Measurements from ENCODE around the gene HINT1. TPM values are rescaled to one million over a fixed set of nuclear protein-coding genes. Genes with fewer than 3 reads are reported as not detected.
A peak's percentile ranks its signal among the peaks of the same experiment; 100 is the strongest.

Gene HINT1
- total RNA-seq, 1 experiment from 2014 or later, result 197 TPM

DNA sequence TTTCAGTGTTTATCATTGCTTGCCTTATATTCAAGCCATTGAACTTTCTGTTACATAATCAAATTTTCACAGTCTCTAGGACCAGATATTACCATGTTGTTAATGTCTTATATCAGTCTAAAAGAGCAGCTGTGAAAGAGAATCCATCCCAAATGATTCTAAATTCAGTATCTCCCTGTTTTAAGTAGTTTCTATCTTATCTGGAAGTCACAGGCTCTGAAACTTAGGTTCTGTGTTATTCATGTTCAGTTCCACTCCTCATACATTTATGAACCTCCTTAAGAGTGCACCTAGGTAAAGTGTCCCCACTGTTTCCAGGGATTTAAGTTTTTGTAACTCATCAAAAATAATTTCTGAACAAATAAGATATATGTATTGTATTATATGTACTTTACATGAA is 15.4 kb upstream of the HINT1 start:
- no peaks in the 10 kb centered on the region for H3K9me3 Mint-ChIP-seq
- no peaks in the 10 kb centered on the region for H3K36me3 Mint-ChIP-seq
- H3K27me3 Mint-ChIP-seq (ENCODE audit: low read depth), result no peaks in the 10 kb centered on the region

DNA sequence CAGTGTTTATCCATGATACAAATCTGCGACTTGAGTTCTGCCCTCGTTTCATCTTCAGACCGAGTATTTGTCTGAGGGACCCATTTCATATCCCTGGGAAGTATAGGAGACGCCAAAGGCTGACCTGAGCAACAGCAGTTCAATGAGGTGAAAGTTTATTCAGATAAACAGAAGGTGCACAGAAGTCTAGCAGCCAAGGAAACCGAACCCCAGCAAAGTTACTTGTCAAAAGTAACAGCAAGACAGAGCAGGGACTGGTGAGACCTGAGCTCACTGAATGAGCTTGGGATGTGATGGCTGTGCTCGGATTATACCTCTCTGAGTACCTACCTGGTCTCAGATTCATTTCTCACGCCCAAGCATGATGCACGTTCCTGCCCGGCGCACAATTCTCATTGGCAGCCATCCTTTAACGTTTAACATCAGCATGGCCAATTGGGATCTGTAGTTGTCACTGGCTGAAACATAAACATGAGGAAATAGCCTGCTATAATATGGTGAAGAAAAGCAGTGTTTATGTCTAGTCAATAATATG is 6.3 kb upstream of the HINT1 start:
- ChIA-PET POLR2A (no interaction called here), CTCF (no interaction called here)
- no peak for ATAC-seq
- no peak for DNase-seq (ENCODE audit: low spot score)
- H3K27ac Mint-ChIP-seq, result peak overlapping the region; percentile 91
- peak overlapping the region; percentile 97 for H3K4me3 Mint-ChIP-seq
- no peaks in the 10 kb centered on the region for H3K36me3 Mint-ChIP-seq
- H3K9me3 Mint-ChIP-seq, result peaks cover 3% of the 10 kb centered on the region; the same call in 1 of the 2 replicates
- no peaks in the 10 kb centered on the region for H3K27me3 Mint-ChIP-seq (ENCODE audit: low read depth)
- peaks cover 9% of the 10 kb centered on the region for H3K4me1 Mint-ChIP-seq
- TF ChIP-seq, protein P1, sequence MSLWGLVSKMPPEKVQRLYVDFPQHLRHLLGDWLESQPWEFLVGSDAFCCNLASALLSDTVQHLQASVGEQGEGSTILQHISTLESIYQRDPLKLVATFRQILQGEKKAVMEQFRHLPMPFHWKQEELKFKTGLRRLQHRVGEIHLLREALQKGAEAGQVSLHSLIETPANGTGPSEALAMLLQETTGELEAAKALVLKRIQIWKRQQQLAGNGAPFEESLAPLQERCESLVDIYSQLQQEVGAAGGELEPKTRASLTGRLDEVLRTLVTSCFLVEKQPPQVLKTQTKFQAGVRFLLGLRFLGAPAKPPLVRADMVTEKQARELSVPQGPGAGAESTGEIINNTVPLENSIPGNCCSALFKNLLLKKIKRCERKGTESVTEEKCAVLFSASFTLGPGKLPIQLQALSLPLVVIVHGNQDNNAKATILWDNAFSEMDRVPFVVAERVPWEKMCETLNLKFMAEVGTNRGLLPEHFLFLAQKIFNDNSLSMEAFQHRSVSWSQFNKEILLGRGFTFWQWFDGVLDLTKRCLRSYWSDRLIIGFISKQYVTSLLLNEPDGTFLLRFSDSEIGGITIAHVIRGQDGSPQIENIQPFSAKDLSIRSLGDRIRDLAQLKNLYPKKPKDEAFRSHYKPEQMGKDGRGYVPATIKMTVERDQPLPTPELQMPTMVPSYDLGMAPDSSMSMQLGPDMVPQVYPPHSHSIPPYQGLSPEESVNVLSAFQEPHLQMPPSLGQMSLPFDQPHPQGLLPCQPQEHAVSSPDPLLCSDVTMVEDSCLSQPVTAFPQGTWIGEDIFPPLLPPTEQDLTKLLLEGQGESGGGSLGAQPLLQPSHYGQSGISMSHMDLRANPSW (CRISPR knock-in tag; conservative IDR thresholded peaks at IDR 0.05; ENCODE audit: low read depth), result no peak
- TF ChIP-seq, protein P2, sequence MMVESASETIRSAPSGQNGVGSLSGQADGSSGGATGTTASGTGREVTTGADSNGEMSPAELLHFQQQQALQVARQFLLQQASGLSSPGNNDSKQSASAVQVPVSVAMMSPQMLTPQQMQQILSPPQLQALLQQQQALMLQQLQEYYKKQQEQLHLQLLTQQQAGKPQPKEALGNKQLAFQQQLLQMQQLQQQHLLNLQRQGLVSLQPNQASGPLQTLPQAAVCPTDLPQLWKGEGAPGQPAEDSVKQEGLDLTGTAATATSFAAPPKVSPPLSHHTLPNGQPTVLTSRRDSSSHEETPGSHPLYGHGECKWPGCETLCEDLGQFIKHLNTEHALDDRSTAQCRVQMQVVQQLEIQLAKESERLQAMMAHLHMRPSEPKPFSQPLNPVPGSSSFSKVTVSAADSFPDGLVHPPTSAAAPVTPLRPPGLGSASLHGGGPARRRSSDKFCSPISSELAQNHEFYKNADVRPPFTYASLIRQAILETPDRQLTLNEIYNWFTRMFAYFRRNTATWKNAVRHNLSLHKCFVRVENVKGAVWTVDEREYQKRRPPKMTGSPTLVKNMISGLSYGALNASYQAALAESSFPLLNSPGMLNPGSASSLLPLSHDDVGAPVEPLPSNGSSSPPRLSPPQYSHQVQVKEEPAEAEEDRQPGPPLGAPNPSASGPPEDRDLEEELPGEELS (CRISPR knock-in tag; IDR thresholded peaks at IDR 0.05), result no peak
- TF ChIP-seq GTF2I (CRISPR knock-in tag; conservative IDR thresholded peaks at IDR 0.05), result no peak
- TF ChIP-seq, protein P3, sequence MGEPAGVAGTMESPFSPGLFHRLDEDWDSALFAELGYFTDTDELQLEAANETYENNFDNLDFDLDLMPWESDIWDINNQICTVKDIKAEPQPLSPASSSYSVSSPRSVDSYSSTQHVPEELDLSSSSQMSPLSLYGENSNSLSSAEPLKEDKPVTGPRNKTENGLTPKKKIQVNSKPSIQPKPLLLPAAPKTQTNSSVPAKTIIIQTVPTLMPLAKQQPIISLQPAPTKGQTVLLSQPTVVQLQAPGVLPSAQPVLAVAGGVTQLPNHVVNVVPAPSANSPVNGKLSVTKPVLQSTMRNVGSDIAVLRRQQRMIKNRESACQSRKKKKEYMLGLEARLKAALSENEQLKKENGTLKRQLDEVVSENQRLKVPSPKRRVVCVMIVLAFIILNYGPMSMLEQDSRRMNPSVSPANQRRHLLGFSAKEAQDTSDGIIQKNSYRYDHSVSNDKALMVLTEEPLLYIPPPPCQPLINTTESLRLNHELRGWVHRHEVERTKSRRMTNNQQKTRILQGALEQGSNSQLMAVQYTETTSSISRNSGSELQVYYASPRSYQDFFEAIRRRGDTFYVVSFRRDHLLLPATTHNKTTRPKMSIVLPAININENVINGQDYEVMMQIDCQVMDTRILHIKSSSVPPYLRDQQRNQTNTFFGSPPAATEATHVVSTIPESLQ (CRISPR knock-in tag; IDR thresholded peaks at IDR 0.05), result no peak
- no peak for TF ChIP-seq RORB (CRISPR knock-in tag; IDR thresholded peaks at IDR 0.05)
- no peak for TF ChIP-seq ZNF219 (CRISPR knock-in tag; IDR thresholded peaks at IDR 0.05; ENCODE audit: borderline replicate concordance)
- TF ChIP-seq, protein P4, sequence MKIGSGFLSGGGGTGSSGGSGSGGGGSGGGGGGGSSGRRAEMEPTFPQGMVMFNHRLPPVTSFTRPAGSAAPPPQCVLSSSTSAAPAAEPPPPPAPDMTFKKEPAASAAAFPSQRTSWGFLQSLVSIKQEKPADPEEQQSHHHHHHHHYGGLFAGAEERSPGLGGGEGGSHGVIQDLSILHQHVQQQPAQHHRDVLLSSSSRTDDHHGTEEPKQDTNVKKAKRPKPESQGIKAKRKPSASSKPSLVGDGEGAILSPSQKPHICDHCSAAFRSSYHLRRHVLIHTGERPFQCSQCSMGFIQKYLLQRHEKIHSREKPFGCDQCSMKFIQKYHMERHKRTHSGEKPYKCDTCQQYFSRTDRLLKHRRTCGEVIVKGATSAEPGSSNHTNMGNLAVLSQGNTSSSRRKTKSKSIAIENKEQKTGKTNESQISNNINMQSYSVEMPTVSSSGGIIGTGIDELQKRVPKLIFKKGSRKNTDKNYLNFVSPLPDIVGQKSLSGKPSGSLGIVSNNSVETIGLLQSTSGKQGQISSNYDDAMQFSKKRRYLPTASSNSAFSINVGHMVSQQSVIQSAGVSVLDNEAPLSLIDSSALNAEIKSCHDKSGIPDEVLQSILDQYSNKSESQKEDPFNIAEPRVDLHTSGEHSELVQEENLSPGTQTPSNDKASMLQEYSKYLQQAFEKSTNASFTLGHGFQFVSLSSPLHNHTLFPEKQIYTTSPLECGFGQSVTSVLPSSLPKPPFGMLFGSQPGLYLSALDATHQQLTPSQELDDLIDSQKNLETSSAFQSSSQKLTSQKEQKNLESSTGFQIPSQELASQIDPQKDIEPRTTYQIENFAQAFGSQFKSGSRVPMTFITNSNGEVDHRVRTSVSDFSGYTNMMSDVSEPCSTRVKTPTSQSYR (CRISPR knock-in tag; IDR thresholded peaks at IDR 0.05), result no peak
- TF ChIP-seq SOX15 (CRISPR knock-in tag; IDR thresholded peaks at IDR 0.05), result no peak
- no peak for TF ChIP-seq RELA (CRISPR knock-in tag; IDR thresholded peaks at IDR 0.05; ENCODE audit: borderline replicate concordance)

More for the DNA sequence above, 15.4 kb upstream of the HINT1 start:
- TF ChIP-seq, protein P5, sequence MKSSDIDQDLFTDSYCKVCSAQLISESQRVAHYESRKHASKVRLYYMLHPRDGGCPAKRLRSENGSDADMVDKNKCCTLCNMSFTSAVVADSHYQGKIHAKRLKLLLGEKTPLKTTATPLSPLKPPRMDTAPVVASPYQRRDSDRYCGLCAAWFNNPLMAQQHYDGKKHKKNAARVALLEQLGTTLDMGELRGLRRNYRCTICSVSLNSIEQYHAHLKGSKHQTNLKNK (CRISPR knock-in tag; IDR thresholded peaks at IDR 0.05), result no peak
- no peak for TF ChIP-seq ATF1 (CRISPR knock-in tag; IDR thresholded peaks at IDR 0.05)
- TF ChIP-seq CBFB (CRISPR knock-in tag; IDR thresholded peaks at IDR 0.05; ENCODE audit: low read depth), result no peak
- TF ChIP-seq, protein P6, sequence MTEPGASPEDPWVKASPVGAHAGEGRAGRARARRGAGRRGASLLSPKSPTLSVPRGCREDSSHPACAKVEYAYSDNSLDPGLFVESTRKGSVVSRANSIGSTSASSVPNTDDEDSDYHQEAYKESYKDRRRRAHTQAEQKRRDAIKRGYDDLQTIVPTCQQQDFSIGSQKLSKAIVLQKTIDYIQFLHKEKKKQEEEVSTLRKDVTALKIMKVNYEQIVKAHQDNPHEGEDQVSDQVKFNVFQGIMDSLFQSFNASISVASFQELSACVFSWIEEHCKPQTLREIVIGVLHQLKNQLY (CRISPR knock-in tag; IDR thresholded peaks at IDR 0.05), result no peak
- no peak for TF ChIP-seq SMAD3 (CRISPR knock-in tag; IDR thresholded peaks at IDR 0.05; ENCODE audit: borderline replicate concordance)
- no peak for TF ChIP-seq ZNF396 (CRISPR knock-in tag; IDR thresholded peaks at IDR 0.05; ENCODE audit: borderline replicate concordance)
- no peak for TF ChIP-seq EMX1 (CRISPR knock-in tag; IDR thresholded peaks at IDR 0.05)
- TF ChIP-seq, protein P7, sequence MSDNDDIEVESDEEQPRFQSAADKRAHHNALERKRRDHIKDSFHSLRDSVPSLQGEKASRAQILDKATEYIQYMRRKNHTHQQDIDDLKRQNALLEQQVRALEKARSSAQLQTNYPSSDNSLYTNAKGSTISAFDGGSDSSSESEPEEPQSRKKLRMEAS (CRISPR knock-in tag; IDR thresholded peaks at IDR 0.05), result no peak
- TF ChIP-seq, protein P8, sequence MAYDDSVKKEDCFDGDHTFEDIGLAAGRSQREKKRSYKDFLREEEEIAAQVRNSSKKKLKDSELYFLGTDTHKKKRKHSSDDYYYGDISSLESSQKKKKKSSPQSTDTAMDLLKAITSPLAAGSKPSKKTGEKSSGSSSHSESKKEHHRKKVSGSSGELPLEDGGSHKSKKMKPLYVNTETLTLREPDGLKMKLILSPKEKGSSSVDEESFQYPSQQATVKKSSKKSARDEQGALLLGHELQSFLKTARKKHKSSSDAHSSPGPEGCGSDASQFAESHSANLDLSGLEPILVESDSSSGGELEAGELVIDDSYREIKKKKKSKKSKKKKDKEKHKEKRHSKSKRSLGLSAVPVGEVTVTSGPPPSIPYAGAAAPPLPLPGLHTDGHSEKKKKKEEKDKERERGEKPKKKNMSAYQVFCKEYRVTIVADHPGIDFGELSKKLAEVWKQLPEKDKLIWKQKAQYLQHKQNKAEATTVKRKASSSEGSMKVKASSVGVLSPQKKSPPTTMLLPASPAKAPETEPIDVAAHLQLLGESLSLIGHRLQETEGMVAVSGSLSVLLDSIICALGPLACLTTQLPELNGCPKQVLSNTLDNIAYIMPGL (CRISPR knock-in tag; IDR thresholded peaks at IDR 0.05), result no peak
- TF ChIP-seq MXD4 (CRISPR knock-in tag; IDR thresholded peaks at IDR 0.05; ENCODE audit: borderline replicate concordance), result no peak
- TF ChIP-seq, protein P9, sequence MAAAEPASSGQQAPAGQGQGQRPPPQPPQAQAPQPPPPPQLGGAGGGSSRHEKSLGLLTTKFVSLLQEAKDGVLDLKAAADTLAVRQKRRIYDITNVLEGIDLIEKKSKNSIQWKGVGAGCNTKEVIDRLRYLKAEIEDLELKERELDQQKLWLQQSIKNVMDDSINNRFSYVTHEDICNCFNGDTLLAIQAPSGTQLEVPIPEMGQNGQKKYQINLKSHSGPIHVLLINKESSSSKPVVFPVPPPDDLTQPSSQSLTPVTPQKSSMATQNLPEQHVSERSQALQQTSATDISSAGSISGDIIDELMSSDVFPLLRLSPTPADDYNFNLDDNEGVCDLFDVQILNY (CRISPR knock-in tag; IDR thresholded peaks at IDR 0.05), result no peak
- TF ChIP-seq GTF2I (CRISPR knock-in tag; conservative IDR thresholded peaks at IDR 0.05), result no peak
- TF ChIP-seq, protein P10, sequence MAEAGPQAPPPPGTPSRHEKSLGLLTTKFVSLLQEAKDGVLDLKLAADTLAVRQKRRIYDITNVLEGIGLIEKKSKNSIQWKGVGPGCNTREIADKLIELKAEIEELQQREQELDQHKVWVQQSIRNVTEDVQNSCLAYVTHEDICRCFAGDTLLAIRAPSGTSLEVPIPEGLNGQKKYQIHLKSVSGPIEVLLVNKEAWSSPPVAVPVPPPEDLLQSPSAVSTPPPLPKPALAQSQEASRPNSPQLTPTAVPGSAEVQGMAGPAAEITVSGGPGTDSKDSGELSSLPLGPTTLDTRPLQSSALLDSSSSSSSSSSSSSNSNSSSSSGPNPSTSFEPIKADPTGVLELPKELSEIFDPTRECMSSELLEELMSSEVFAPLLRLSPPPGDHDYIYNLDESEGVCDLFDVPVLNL (CRISPR knock-in tag; IDR thresholded peaks at IDR 0.05; ENCODE audit: borderline replicate concordance, low read depth), result no peak
- no peak for TF ChIP-seq SOX15 (CRISPR knock-in tag; IDR thresholded peaks at IDR 0.05)
- TF ChIP-seq CREM (CRISPR knock-in tag; IDR thresholded peaks at IDR 0.05), result no peak
- ATAC-seq (no peak), DNase-seq (ENCODE audit: low spot score) (no peak)
- Mint-ChIP-seq H3K27ac (no peak overlapping the region), H3K4me3 (no peak overlapping the region), H3K4me1 (no peaks in the 10 kb centered on the region)
- POLR2A ChIA-PET, result no interaction called here
- CTCF ChIA-PET, result no interaction called here

Data from WTC11 (cell line).